ENCODE results near the gene HDAC4. TPM values are rescaled to one million over a fixed set of nuclear protein-coding genes. Genes with fewer than 3 reads are reported as not detected.

The HDAC4 gene
- total RNA-seq, 1 experiment from 2014 or later = 21.8 TPM

DNA sequence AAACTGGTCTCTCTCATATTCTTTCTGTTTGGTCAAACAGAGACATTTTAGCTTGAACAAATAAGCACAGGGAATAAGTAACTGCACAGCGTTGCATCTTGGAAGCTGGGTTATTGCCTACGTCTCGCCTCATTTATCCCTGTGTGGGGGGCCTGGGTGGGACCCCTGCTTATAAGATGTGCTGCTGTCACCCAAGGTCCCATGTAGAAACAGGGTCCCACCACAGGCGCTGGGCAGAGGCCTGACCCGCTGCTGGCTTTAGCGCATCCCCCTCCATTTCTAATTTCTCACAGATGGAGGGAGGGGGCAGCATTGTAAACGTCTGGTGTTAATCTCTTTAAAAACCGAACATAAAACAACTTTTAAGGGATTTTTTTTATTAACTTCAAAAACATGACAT, 207.8 kb downstream of the HDAC4 start:
- Mint-ChIP-seq H3K4me3 (ENCODE audit: unreplicated experiment) (no peak overlapping the region), H3K27ac (ENCODE audit: low read depth, unreplicated experiment) (no peak overlapping the region), H3K9me3 (ENCODE audit: unreplicated experiment) (no peaks in the 10 kb centered on the region), H3K27me3 (ENCODE audit: insufficient read depth, unreplicated experiment) (no peaks in the 10 kb centered on the region), H3K36me3 (ENCODE audit: insufficient read depth, unreplicated experiment) (peaks cover 16% of the 10 kb centered on the region), H3K4me1 (ENCODE audit: insufficient read depth, unreplicated experiment) (no peaks in the 10 kb centered on the region)
- TF ChIP-seq, protein P1, sequence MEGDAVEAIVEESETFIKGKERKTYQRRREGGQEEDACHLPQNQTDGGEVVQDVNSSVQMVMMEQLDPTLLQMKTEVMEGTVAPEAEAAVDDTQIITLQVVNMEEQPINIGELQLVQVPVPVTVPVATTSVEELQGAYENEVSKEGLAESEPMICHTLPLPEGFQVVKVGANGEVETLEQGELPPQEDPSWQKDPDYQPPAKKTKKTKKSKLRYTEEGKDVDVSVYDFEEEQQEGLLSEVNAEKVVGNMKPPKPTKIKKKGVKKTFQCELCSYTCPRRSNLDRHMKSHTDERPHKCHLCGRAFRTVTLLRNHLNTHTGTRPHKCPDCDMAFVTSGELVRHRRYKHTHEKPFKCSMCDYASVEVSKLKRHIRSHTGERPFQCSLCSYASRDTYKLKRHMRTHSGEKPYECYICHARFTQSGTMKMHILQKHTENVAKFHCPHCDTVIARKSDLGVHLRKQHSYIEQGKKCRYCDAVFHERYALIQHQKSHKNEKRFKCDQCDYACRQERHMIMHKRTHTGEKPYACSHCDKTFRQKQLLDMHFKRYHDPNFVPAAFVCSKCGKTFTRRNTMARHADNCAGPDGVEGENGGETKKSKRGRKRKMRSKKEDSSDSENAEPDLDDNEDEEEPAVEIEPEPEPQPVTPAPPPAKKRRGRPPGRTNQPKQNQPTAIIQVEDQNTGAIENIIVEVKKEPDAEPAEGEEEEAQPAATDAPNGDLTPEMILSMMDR (IDR thresholded peaks at IDR 0.05; ENCODE audit: unreplicated experiment) = no peak
- no peak for DNase-seq (ENCODE audit: unreplicated experiment)
- BruUV-seq (replicated peaks) = no TSS peak
- ChIA-PET CTCF (no interaction called here), POLR2A (no interaction called here)
- intact Hi-C loops (cut with micrococcal nuclease) = no loop called here

DNA sequence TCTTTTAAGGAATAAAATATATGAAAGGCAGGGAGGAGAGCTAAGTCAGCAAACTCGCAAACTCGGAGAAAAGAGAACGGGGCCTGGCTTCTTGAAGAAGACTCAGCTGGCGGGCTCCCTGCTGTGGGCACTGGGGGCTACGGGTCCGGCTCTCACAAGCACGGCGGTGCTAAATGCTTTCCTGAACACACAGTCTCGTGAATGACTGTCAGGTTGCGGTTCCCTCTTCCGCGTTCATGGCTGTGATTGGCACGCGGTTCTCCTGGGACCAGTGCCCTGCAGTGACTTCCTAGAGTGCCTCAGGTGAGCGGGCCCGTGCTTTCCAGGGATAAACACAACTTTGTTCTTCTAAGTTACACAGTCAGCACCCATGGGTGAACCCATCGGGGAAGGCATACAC, 208.4 kb downstream of the HDAC4 start:
- TF ChIP-seq, protein P1 (IDR thresholded peaks at IDR 0.05; ENCODE audit: unreplicated experiment) = no peak
- H3K4me3 Mint-ChIP-seq (ENCODE audit: unreplicated experiment) = no peak overlapping the region
- H3K27me3 Mint-ChIP-seq (ENCODE audit: insufficient read depth, unreplicated experiment) = no peaks in the 10 kb centered on the region
- DNase-seq (ENCODE audit: unreplicated experiment) = no peak
- POLR2A ChIA-PET = interaction anchor here (0.7 kb wide), 1 partner anchor 244 kb away, joined by 3 read pairs; no protein-coding TSS in a partner anchor
- no TSS peak for BruUV-seq (replicated peaks)
- CTCF ChIA-PET = no interaction called here
- H3K36me3 Mint-ChIP-seq (ENCODE audit: insufficient read depth, unreplicated experiment) = peaks cover 16% of the 10 kb centered on the region
- no peak overlapping the region for H3K27ac Mint-ChIP-seq (ENCODE audit: low read depth, unreplicated experiment)
- no peaks in the 10 kb centered on the region for H3K9me3 Mint-ChIP-seq (ENCODE audit: unreplicated experiment)
- H3K4me1 Mint-ChIP-seq (ENCODE audit: insufficient read depth, unreplicated experiment) = no peaks in the 10 kb centered on the region
- intact Hi-C loops (cut with micrococcal nuclease) = no loop called here

DNA sequence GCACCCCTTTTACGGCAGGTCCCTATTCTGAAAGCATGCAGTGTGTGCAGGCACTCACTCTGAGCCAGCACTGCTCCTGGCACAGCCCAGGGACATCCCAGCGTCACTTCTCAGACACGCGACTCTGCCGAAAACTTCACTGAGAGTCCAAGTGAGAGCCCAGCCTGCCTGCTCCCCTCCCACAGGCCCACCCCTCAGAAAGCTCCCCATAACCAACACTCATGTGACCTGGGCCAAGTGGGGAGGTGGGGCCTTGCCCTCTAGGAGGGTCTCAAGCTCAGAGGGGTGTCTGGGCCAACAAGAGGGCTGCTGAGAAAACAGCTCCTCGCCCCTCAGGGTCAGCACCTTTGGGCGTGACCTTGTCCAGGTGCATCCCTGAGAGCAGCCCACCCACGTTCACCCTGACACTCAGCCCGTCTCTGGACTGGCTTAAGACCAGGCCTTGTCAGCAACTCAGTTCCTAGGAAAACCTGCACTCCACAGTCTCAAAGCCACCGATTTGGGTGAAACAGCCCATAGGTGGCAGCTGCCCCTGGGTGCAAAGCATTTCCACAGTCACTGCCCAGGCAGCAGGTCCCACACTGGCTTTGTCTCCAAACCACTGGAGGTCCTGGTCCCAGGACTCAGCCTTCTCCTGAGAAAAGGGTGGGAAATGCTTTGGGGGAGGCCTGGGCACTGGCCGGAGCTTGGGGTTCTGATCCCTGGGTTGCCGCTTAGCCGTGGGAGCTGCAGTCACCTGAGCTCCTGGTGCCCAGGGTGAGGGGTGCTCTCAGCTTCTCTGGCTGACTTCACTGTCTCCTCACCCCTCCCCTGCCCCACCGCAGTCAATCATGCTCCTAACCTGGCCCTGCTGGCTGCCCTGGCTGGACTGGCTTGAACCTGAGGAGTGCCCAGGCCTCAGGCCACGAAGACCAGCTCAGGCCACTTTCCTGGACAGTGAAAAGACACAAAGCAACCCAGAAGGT, 209.6 kb downstream of the HDAC4 start:
- DNase-seq (ENCODE audit: unreplicated experiment) = no peak
- no peak overlapping the region for H3K27ac Mint-ChIP-seq (ENCODE audit: low read depth, unreplicated experiment)
- POLR2A ChIA-PET = interaction anchor here (0.6 to 1.0 kb wide), 2 partner anchors 9 to 25 kb away, joined by 3 read pairs; no protein-coding TSS in a partner anchor
- CTCF ChIA-PET = interaction anchor here (0.7 kb wide), 1 partner anchor 1303 kb away, joined by 3 read pairs; no protein-coding TSS in a partner anchor
- intact Hi-C loops (cut with micrococcal nuclease) = no loop called here
- no TSS peak for BruUV-seq (replicated peaks)
- H3K4me3 Mint-ChIP-seq (ENCODE audit: unreplicated experiment) = no peak overlapping the region
- no peaks in the 10 kb centered on the region for H3K27me3 Mint-ChIP-seq (ENCODE audit: insufficient read depth, unreplicated experiment)
- H3K36me3 Mint-ChIP-seq (ENCODE audit: insufficient read depth, unreplicated experiment) = peaks cover 22% of the 10 kb centered on the region
- H3K4me1 Mint-ChIP-seq (ENCODE audit: insufficient read depth, unreplicated experiment) = no peaks in the 10 kb centered on the region
- TF ChIP-seq, protein P1 (IDR thresholded peaks at IDR 0.05; ENCODE audit: unreplicated experiment) = no peak
- H3K9me3 Mint-ChIP-seq (ENCODE audit: unreplicated experiment) = no peaks in the 10 kb centered on the region

GRCh38 chr2:239190361-239190760, 210.5 kb downstream of the HDAC4 start:
- POLR2A ChIA-PET = interaction anchor here (0.6 kb wide), 1 partner anchor 24 kb away, joined by 3 read pairs; no protein-coding TSS in a partner anchor
- Mint-ChIP-seq H3K9me3 (ENCODE audit: unreplicated experiment) (no peaks in the 10 kb centered on the region), H3K4me3 (ENCODE audit: unreplicated experiment) (no peak overlapping the region), H3K27ac (ENCODE audit: low read depth, unreplicated experiment) (no peak overlapping the region), H3K36me3 (ENCODE audit: insufficient read depth, unreplicated experiment) (peaks cover 22% of the 10 kb centered on the region), H3K27me3 (ENCODE audit: insufficient read depth, unreplicated experiment) (no peaks in the 10 kb centered on the region), H3K4me1 (ENCODE audit: insufficient read depth, unreplicated experiment) (no peaks in the 10 kb centered on the region)
- no peak for DNase-seq (ENCODE audit: unreplicated experiment)
- no TSS peak for BruUV-seq (replicated peaks)
- intact Hi-C loops (cut with micrococcal nuclease) = no loop called here
- CTCF ChIA-PET = no interaction called here
- TF ChIP-seq, protein P1 (IDR thresholded peaks at IDR 0.05; ENCODE audit: unreplicated experiment) = no peak
